Activated T-cell treated with anti-CD3 and anti-CD28 coated beads, Interleukin-2, amount 50 U/mL, for 24 hours (primary cell): ENCODE results near the gene NEURL2.
A peak's percentile ranks its signal among the peaks of the same experiment; 100 is the strongest.

Experiments used
- DNase-seq: peaks from one replicate; pipeline ENCODE4 v3.0.0-alpha.2; 2020
- H3K27ac Mint-ChIP-seq: 2 replicates; pipeline ENCODE4 v1.8.0; 2020; ENCODE audit warnings: mild to moderate bottlenecking, mixed read lengths
- H3K27me3 Mint-ChIP-seq: 2 replicates; pipeline ENCODE4 v1.8.0; 2020; ENCODE audit warnings: mixed read lengths
- H3K36me3 Mint-ChIP-seq: 2 replicates; pipeline ENCODE4 v1.8.0; 2020; ENCODE audit warnings: low read depth, mixed read lengths
- H3K4me1 Mint-ChIP-seq: 2 replicates; pipeline ENCODE4 v1.8.0; 2020; ENCODE audit warnings: low read depth, mixed read lengths
- H3K4me3 Mint-ChIP-seq: 2 replicates; pipeline ENCODE4 v1.8.0; 2020; ENCODE audit warnings: mild to moderate bottlenecking, moderate library complexity, mixed read lengths
- H3K9me3 Mint-ChIP-seq: 2 replicates; pipeline ENCODE4 v1.8.0; 2020; ENCODE audit warnings: mixed read lengths

NEURL2 gene

GRCh38 chr20:45857114-45857881 is 33.7 kb downstream of the NEURL2 start, which contains the start of the genes ACOT8 and ZSWIM3:
Gene ACOT8, minus strand, starts transcription at chr20:45857392. Its CDS starts 77 bp downstream, at chr20:45857315.
Gene ZSWIM3, plus strand, starts transcription at chr20:45857614. Its CDS starts 212 bp downstream, at chr20:45857826.
- Mint-ChIP-seq H3K4me1 (peaks cover 55% of the 10 kb centered on the region), H3K4me3 (peak within 1 kb of the TSS; percentile 97)

GRCh38 chr20:45853484-45853883 is 37.5 kb downstream of the NEURL2 start:
- Mint-ChIP-seq H3K27ac (no peak overlapping the region), H3K36me3 (peaks cover 64% of the 10 kb centered on the region), H3K4me3 (no peak overlapping the region)

More at GRCh38 chr20:45857114-45857881, 33.7 kb downstream of the NEURL2 start, which contains the start of the genes ACOT8 and ZSWIM3:
- Mint-ChIP-seq H3K9me3 (no peaks in the 10 kb centered on the region), H3K27me3 (no peaks in the 10 kb centered on the region), H3K27ac (peak within 1 kb of the TSS; percentile 99), H3K36me3 (peaks cover 43% of the 10 kb centered on the region)
- peak; percentile 85 for DNase-seq

GRCh38 chr20:45852326-45852725 is 38.7 kb downstream of the NEURL2 start:
- no peaks in the 10 kb centered on the region for H3K27me3 Mint-ChIP-seq
- peaks cover 30% of the 10 kb centered on the region for H3K4me1 Mint-ChIP-seq
- H3K4me3 Mint-ChIP-seq, result no peak overlapping the region
- DNase-seq, result no peak
- H3K36me3 Mint-ChIP-seq, result peaks cover 67% of the 10 kb centered on the region
- no peaks in the 10 kb centered on the region for H3K9me3 Mint-ChIP-seq
- H3K27ac Mint-ChIP-seq, result no peak overlapping the region

More at GRCh38 chr20:45853484-45853883, 37.5 kb downstream of the NEURL2 start:
- peaks cover 40% of the 10 kb centered on the region for H3K4me1 Mint-ChIP-seq
- DNase-seq, result no peak
- no peaks in the 10 kb centered on the region for H3K9me3 Mint-ChIP-seq
- H3K27me3 Mint-ChIP-seq, result no peaks in the 10 kb centered on the region

- DNase-seq, result no peak
- Mint-ChIP-seq H3K9me3 (no peaks in the 10 kb centered on the region), H3K4me1 (peaks cover 28% of the 10 kb centered on the region), H3K27me3 (no peaks in the 10 kb centered on the region), H3K36me3 (peaks cover 64% of the 10 kb centered on the region), H3K4me3 (no peak overlapping the region), H3K27ac (peak overlapping the region; percentile 41)
Measured at GRCh38 chr20:45851501-45851900, 39.5 kb downstream of the NEURL2 start.

GRCh38 chr20:45850926-45851325 is 40.1 kb downstream of the NEURL2 start:
- peaks cover 23% of the 10 kb centered on the region for H3K4me1 Mint-ChIP-seq
- no peak overlapping the region for H3K27ac Mint-ChIP-seq
- no peaks in the 10 kb centered on the region for H3K9me3 Mint-ChIP-seq
- no peak overlapping the region for H3K4me3 Mint-ChIP-seq
- no peak for DNase-seq
- no peaks in the 10 kb centered on the region for H3K27me3 Mint-ChIP-seq
- H3K36me3 Mint-ChIP-seq, result peaks cover 70% of the 10 kb centered on the region

GRCh38 chr20:45850238-45850637 is 40.8 kb downstream of the NEURL2 start:
- H3K4me1 Mint-ChIP-seq, result peaks cover 19% of the 10 kb centered on the region
- H3K27me3 Mint-ChIP-seq, result no peaks in the 10 kb centered on the region
- peaks cover 77% of the 10 kb centered on the region for H3K36me3 Mint-ChIP-seq
- H3K9me3 Mint-ChIP-seq, result no peaks in the 10 kb centered on the region
- peak overlapping the region; percentile 23 for H3K27ac Mint-ChIP-seq
- no peak overlapping the region for H3K4me3 Mint-ChIP-seq
- no peak for DNase-seq

GRCh38 chr20:45848969-45849582 is 41.9 kb downstream of the NEURL2 start:
- Mint-ChIP-seq H3K36me3 (peaks cover 75% of the 10 kb centered on the region), H3K27me3 (no peaks in the 10 kb centered on the region), H3K9me3 (no peaks in the 10 kb centered on the region), H3K4me3 (no peak overlapping the region), H3K4me1 (peaks cover 9% of the 10 kb centered on the region), H3K27ac (no peak overlapping the region)
- DNase-seq, result no peak

- no peak overlapping the region for H3K27ac Mint-ChIP-seq
- H3K27me3 Mint-ChIP-seq, result no peaks in the 10 kb centered on the region
- DNase-seq, result no peak
- peaks cover 75% of the 10 kb centered on the region for H3K36me3 Mint-ChIP-seq
- no peaks in the 10 kb centered on the region for H3K9me3 Mint-ChIP-seq
- H3K4me1 Mint-ChIP-seq, result peaks cover 5% of the 10 kb centered on the region
- H3K4me3 Mint-ChIP-seq, result no peak overlapping the region
Measured at GRCh38 chr20:45848421-45848820, 42.6 kb downstream of the NEURL2 start.

GRCh38 chr20:45845452-45845851 is 45.6 kb downstream of the NEURL2 start:
- Mint-ChIP-seq H3K4me3 (no peak overlapping the region), H3K4me1 (no peaks in the 10 kb centered on the region), H3K9me3 (no peaks in the 10 kb centered on the region), H3K27me3 (no peaks in the 10 kb centered on the region), H3K27ac (no peak overlapping the region), H3K36me3 (peaks cover 71% of the 10 kb centered on the region)
- no peak for DNase-seq

GRCh38 chr20:45843506-45843905 is 47.5 kb downstream of the NEURL2 start:
- Mint-ChIP-seq H3K27me3 (no peaks in the 10 kb centered on the region), H3K9me3 (no peaks in the 10 kb centered on the region), H3K36me3 (peaks cover 60% of the 10 kb centered on the region), H3K27ac (no peak overlapping the region), H3K4me3 (no peak overlapping the region), H3K4me1 (no peaks in the 10 kb centered on the region)
- DNase-seq, result no peak

- no peak overlapping the region for H3K27ac Mint-ChIP-seq
- peaks cover 53% of the 10 kb centered on the region for H3K36me3 Mint-ChIP-seq
- no peak overlapping the region for H3K4me3 Mint-ChIP-seq
- no peaks in the 10 kb centered on the region for H3K27me3 Mint-ChIP-seq
- no peaks in the 10 kb centered on the region for H3K4me1 Mint-ChIP-seq
- DNase-seq, result no peak
- H3K9me3 Mint-ChIP-seq, result no peaks in the 10 kb centered on the region
Measured at GRCh38 chr20:45842169-45842812, 48.7 kb downstream of the NEURL2 start.

- no peak for DNase-seq
- H3K27ac Mint-ChIP-seq, result no peak overlapping the region
- no peaks in the 10 kb centered on the region for H3K9me3 Mint-ChIP-seq
- no peaks in the 10 kb centered on the region for H3K27me3 Mint-ChIP-seq
- peaks cover 49% of the 10 kb centered on the region for H3K36me3 Mint-ChIP-seq
- H3K4me3 Mint-ChIP-seq, result no peak overlapping the region
- H3K4me1 Mint-ChIP-seq, result no peaks in the 10 kb centered on the region
Measured at GRCh38 chr20:45841407-45842129, 49.4 kb downstream of the NEURL2 start.

GRCh38 chr20:45840700-45841198 is 50.3 kb downstream of the NEURL2 start:
- Mint-ChIP-seq H3K4me3 (no peak overlapping the region), H3K9me3 (no peaks in the 10 kb centered on the region), H3K36me3 (peaks cover 41% of the 10 kb centered on the region), H3K27me3 (no peaks in the 10 kb centered on the region), H3K27ac (no peak overlapping the region), H3K4me1 (no peaks in the 10 kb centered on the region)
- no peak for DNase-seq
